ENCODE measurements around the gene CHEK2. TPM values are rescaled to one million over a fixed set of nuclear protein-coding genes. Genes with fewer than 3 reads are reported as not detected.

Gene CHEK2
- total RNA-seq, 2 experiments from 2014 or later: 7.0 to 8.6 TPM

DNA sequence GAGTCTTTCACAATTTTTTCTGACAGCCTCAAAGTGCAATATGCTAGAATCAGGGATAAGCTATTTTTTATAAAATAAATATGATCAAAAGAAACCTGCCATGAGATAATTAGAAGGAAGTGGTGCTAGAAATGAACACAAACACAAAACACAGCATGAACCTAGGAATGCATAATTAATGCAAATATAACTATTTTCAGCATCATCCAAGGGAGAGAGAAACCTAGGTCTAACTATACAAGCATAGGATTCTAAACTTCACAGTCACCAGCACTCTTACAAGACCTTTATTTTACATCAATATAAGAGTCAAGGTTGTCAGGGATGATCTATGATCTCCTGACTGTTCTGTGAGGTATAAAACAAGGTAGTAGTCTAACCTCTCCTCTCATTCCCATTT lies 91.2 kb downstream of the CHEK2 start:
- POLR2A ChIA-PET: no interaction called here
- CTCF ChIA-PET: no interaction called here

DNA sequence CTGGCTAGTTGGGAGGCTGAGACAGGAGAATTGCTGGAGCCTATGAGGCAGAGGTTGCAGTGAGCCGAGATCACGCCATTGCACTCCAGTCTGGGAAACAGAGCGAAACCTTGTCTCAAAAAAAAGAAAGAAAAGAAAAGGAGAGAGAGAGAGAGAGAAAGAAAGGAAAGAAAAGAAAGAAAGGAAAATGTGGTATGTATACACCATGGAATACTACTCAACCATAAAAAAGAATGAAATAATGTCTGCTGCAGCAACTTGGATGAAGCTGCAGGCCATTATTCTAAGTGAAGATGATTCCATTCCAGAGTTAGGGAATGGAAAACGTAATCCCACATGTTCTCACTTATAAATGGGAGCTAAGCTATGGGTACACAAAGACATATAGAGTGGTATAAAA lies 92.8 kb downstream of the CHEK2 start:
- ChIA-PET CTCF (interaction anchor here (1.2 kb wide), 1 partner anchor 134 kb away, joined by 3 read pairs; no protein-coding TSS in a partner anchor), POLR2A (no interaction called here)

DNA sequence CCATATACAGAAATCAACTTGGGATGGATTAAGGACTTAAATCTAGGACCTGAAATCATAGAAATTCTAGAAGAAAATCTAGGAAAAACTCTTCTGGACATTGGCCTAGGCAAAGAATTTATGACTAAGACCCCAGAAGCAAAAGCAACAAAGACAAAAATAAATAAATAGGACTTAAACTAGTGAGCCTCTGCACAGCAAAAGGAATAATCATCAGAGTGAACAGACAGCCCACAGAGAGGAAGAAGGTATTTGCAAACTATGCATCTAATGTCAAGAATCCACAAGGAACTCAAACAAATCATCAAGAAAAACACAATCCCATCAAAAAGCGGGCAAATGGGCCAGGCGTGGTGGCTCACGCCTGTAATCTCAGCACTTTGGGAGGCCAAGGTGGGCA lies 94.4 kb downstream of the CHEK2 start:
- CTCF ChIA-PET: no interaction called here
- POLR2A ChIA-PET: no interaction called here

DNA sequence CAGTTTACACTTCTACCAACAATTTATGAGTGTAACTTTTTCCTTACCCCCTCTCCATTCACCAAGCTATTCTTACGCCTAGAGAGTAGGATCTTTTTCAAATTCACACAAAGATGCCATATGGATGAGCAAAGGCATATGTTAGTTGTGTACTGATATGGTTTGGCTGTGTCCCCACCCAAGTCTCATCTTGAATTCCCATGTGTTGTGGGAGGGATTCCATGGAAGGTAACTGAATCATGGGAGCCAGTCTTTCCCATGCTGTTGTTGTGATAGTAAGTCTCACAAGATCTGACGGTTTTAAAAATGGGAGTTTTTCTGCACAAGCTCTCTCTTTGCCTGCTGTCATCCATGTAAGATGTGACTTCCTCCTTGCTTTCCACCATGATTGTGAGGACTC lies 102.3 kb downstream of the CHEK2 start:
- POLR2A ChIA-PET: no interaction called here
- CTCF ChIA-PET: no interaction called here

Other genes starting within 250 kb of the CHEK2 start
- gene TTC28, start 62.0 kb downstream of the CHEK2 start, total RNA-seq: under 1 TPM; 0.67 to 0.72 TPM
- 10 to 100 TPM; 12.9 to 13.3 TPM for gene HSCB, start 219 bp upstream of the CHEK2 start, total RNA-seq
- gene CCDC117, start 30.9 kb upstream of the CHEK2 start, total RNA-seq: 10 to 100 TPM; 23.5 to 25.8 TPM
- 10 to 100 TPM; 86.1 to 87.0 TPM for gene XBP1, start 58.7 kb upstream of the CHEK2 start, total RNA-seq
- gene ZNRF3, start 141.8 kb upstream of the CHEK2 start, total RNA-seq: 1 to 10 TPM; 1.5 TPM

Data from activated CD8-positive, alpha-beta memory T cell treated with anti-CD3 and anti-CD28 coated beads for 36 hours (primary cell).